ENCODE results near the gene RBMS1.

GRCh38 chr2:160538115-160538514, 44.5 kb upstream of the RBMS1 start:
- TF ChIP-seq CTCF (IDR thresholded peaks at IDR 0.05; ENCODE audit: poor library complexity, severe bottlenecking) (no peak), EP300 (conservative IDR thresholded peaks at IDR 0.05; ENCODE audit: poor library complexity, severe bottlenecking) (no peak), SMC3 (conservative IDR thresholded peaks at IDR 0.05; ENCODE audit: poor library complexity) (no peak), TAF1 (IDR thresholded peaks at IDR 0.05; ENCODE audit: low read depth) (no peak), EZH2 (IDR thresholded peaks at IDR 0.05; ENCODE audit: borderline replicate concordance, insufficient read depth, low read length, poor library complexity, severe bottlenecking) (no peak), POLR2AphosphoS5 (IDR thresholded peaks at IDR 0.05) (no peak), REST (IDR thresholded peaks at IDR 0.05; ENCODE audit: borderline replicate concordance) (no peak), RAD21 (conservative IDR thresholded peaks at IDR 0.05) (no peak), MXI1 (conservative IDR thresholded peaks at IDR 0.05; ENCODE audit: poor library complexity, severe bottlenecking) (no peak)

Measured in neural cell (in vitro differentiated cells).